ENCODE data around the gene NEMF. TPM values are rescaled to one million over a fixed set of nuclear protein-coding genes. Genes with fewer than 3 reads are reported as not detected.

Gene NEMF
- total RNA-seq, 1 experiment from 2014 or later: 54.0 TPM

DNA sequence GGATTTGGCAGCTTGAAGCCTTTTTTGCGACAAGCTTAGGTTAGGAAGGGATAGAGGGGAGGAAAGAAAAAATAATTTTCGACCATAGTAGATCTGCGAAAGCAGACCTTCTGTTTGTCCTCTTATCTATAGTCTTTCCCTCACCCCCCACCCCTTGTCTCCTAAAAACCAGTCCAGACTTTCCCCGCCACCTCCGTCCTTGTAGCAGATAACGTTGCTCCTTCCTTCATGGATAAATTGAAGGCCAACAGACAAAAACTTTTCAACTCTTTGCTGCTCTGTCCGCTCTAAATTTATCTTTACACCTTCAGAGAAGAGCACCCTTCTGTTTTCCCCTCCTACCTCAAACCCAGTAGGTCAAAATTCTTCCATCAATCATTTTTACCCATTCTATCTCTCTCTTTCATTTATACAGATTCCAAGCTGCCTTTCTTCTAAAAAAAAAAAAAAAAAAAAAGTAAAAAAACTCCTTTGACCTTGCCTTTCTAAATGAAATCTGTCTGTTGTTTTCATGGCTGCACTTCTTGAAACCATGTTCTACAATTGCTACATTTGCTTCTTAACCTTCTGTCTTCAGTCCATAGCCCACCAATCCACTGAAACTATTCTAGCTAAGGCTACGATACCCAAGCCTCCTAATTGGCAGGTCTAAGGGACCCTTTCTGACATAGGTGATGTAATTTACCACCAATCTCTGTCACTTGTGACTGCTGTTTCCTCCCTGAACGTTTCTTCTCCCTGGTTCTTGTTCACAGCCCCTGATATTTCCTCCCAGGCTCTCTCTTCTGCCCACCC lies 11.1 kb upstream of the NEMF start:
- H3K4me2 ChIP-seq (ENCODE audit: low read length): peak overlapping the region; percentile 94
- intact Hi-C loops (cut with micrococcal nuclease): loop anchor here (2.0 to 5.0 kb wide), 4 partner anchors 83 to 449 kb away; partner anchors contain the start of genes DMAC2L, L2HGDH and SOS2
- no peak for DNase-seq
- peak overlapping the region; percentile 75 for H3K27ac ChIP-seq (ENCODE audit: low read length)
- ChIA-PET CTCF (interaction anchor here (0.6 to 3.1 kb wide), 5 partner anchors 12 to 397 kb away, joined by 3 to 45 read pairs (median 4); partner anchors contain the start of gene NEMF), POLR2A (ENCODE audit: unreplicated experiment) (interaction anchor here (0.5 to 1.2 kb wide), 8 partner anchors 11 to 490 kb away, joined by 3 to 8 read pairs (median 4); partner anchors contain the start of genes NEMF and VCPKMT)
- H3K9me3 ChIP-seq (ENCODE audit: low read length): no peaks in the 10 kb centered on the region
- peaks cover 3% of the 10 kb centered on the region for H3F3A ChIP-seq (ENCODE audit: low read length, unreplicated experiment)
- peak overlapping the region; percentile 84 for H3K9ac ChIP-seq (ENCODE audit: low read length)
- peaks cover 29% of the 10 kb centered on the region for H3K4me1 ChIP-seq (ENCODE audit: insufficient read depth, low read length)
- BruUV-seq (replicated peaks): no TSS peak
- no peaks in the 10 kb centered on the region for H3K27me3 ChIP-seq (ENCODE audit: low read length)
- H2AFZ ChIP-seq (ENCODE audit: low read length): peak overlapping the region; percentile 87
- H3K36me3 ChIP-seq (ENCODE audit: low read depth, low read length): no peaks in the 10 kb centered on the region; the same call in 1 of the 2 replicates
- peak overlapping the region; percentile 79 for H3K4me3 ChIP-seq (ENCODE audit: low read length)
- H3K79me2 ChIP-seq (ENCODE audit: low read length): peaks cover 4% of the 10 kb centered on the region; the same call in 1 of the 2 replicates
- no peak for ATAC-seq
- TF ChIP-seq EZH2 (IDR thresholded peaks at IDR 0.05; ENCODE audit: low read length, unreplicated experiment) (no peak), EZH2phosphoT487 (IDR thresholded peaks at IDR 0.05; ENCODE audit: borderline replicate concordance, low read length) (no peak)
- TF ChIP-seq, protein P1, sequence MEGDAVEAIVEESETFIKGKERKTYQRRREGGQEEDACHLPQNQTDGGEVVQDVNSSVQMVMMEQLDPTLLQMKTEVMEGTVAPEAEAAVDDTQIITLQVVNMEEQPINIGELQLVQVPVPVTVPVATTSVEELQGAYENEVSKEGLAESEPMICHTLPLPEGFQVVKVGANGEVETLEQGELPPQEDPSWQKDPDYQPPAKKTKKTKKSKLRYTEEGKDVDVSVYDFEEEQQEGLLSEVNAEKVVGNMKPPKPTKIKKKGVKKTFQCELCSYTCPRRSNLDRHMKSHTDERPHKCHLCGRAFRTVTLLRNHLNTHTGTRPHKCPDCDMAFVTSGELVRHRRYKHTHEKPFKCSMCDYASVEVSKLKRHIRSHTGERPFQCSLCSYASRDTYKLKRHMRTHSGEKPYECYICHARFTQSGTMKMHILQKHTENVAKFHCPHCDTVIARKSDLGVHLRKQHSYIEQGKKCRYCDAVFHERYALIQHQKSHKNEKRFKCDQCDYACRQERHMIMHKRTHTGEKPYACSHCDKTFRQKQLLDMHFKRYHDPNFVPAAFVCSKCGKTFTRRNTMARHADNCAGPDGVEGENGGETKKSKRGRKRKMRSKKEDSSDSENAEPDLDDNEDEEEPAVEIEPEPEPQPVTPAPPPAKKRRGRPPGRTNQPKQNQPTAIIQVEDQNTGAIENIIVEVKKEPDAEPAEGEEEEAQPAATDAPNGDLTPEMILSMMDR (conservative IDR thresholded peaks at IDR 0.05; ENCODE audit: low read depth, low read length): no peak
- no peaks in the 10 kb centered on the region for H4K20me1 ChIP-seq (ENCODE audit: low read length)
- H3K9me2 ChIP-seq (replicated peaks; ENCODE audit: low read length): no peaks in the 10 kb centered on the region

DNA sequence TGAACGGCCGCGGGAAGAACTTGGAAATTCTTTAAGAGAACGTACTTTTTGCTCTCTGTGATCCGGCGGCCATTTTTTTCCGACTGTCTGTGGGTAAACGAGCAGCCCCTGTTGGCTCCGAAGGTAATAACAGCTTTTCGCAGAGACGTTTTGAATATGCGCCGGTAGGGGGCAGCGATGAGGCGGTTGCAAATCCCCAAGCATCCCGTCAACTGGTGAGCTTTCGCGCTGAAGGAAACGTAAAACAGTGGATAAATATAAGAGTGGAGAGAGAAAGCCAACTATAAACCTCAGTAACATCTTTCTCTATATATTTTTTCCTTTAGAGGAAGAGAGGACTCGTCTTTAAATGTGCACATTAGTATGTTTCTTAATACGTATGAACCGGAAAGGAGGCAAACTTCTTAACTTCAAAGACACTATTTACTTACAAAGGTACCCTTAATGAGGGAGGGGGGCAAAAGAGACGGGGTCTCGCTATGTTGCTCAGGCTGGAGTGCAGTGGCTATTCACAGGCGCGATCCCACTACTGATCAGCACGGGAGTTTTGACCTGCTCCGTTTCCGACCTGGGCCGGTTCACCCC lies 9.6 kb upstream of the NEMF start:
- H3K9me2 ChIP-seq (replicated peaks; ENCODE audit: low read length): no peaks in the 10 kb centered on the region
- intact Hi-C loops (cut with micrococcal nuclease): loop anchor here (1.0 to 5.0 kb wide), 7 partner anchors 46 to 450 kb away; partner anchors contain the start of genes DMAC2L, L2HGDH and SOS2
- H3K27me3 ChIP-seq (ENCODE audit: low read length): no peaks in the 10 kb centered on the region
- TSS peak; percentile 14 for BruUV-seq (replicated peaks)
- peaks cover 4% of the 10 kb centered on the region; the same call in 1 of the 2 replicates for H3K79me2 ChIP-seq (ENCODE audit: low read length)
- H3F3A ChIP-seq (ENCODE audit: low read length, unreplicated experiment): peaks cover 3% of the 10 kb centered on the region
- CTCF ChIA-PET: interaction anchor here (0.5 to 3.1 kb wide), 28 partner anchors 8 to 815 kb away, joined by 3 to 45 read pairs (median 4); partner anchors contain the start of genes DNAAF2 and NEMF
- no peaks in the 10 kb centered on the region for H4K20me1 ChIP-seq (ENCODE audit: low read length)
- peak overlapping the region; percentile 76 for H3K9ac ChIP-seq (ENCODE audit: low read length)
- H3K36me3 ChIP-seq (ENCODE audit: low read depth, low read length): no peaks in the 10 kb centered on the region; the same call in 1 of the 2 replicates
- TF ChIP-seq EZH2 (IDR thresholded peaks at IDR 0.05; ENCODE audit: low read length, unreplicated experiment) (no peak), EZH2phosphoT487 (IDR thresholded peaks at IDR 0.05; ENCODE audit: borderline replicate concordance, low read length) (no peak)
- TF ChIP-seq, protein P1 (conservative IDR thresholded peaks at IDR 0.05; ENCODE audit: low read depth, low read length): peak; percentile 100
- H3K4me2 ChIP-seq (ENCODE audit: low read length): peak overlapping the region; percentile 80
- H3K4me3 ChIP-seq (ENCODE audit: low read length): peak overlapping the region; percentile 73
- POLR2A ChIA-PET (ENCODE audit: unreplicated experiment): interaction anchor here (0.5 to 1.7 kb wide), 16 partner anchors 10 to 493 kb away, joined by 3 to 9 read pairs (median 5); partner anchors contain the start of gene NEMF
- ATAC-seq: peak; percentile 21
- peak; percentile 88 for DNase-seq
- H3K9me3 ChIP-seq (ENCODE audit: low read length): no peaks in the 10 kb centered on the region
- H2AFZ ChIP-seq (ENCODE audit: low read length): peak overlapping the region; percentile 91
- peak overlapping the region; percentile 66 for H3K27ac ChIP-seq (ENCODE audit: low read length)
- H3K4me1 ChIP-seq (ENCODE audit: insufficient read depth, low read length): peaks cover 20% of the 10 kb centered on the region
